Measurements from ENCODE around the gene UNC5A. TPM values are rescaled to one million over a fixed set of nuclear protein-coding genes. Genes with fewer than 3 reads are reported as not detected.

UNC5A gene
- total RNA-seq, 1 donor = not detected

- peaks cover 13% of the 10 kb centered on the region for H3K27me3 ChIP-seq (ENCODE audit: insufficient read depth, low read length)
- H3K9me3 ChIP-seq (ENCODE audit: low read depth, low read length) = no peaks in the 10 kb centered on the region
- H3K4me1 ChIP-seq (ENCODE audit: insufficient read depth, low read length) = no peaks in the 10 kb centered on the region
- H3K4me3 ChIP-seq (ENCODE audit: low read length) = no peak overlapping the region
Observed at GRCh38 chr5:176803943-176804498, 6.3 kb upstream of the UNC5A start.

GRCh38 chr5:176806137-176806536 lies 4.2 kb upstream of the UNC5A start:
- Histone ChIP-seq H3K4me3 (ENCODE audit: low read length) (no peak overlapping the region), H3K4me1 (ENCODE audit: insufficient read depth, low read length) (peaks cover 7% of the 10 kb centered on the region), H3K9me3 (ENCODE audit: low read depth, low read length) (no peaks in the 10 kb centered on the region), H3K27me3 (ENCODE audit: insufficient read depth, low read length) (peaks cover 24% of the 10 kb centered on the region)

GRCh38 chr5:176809544-176810080 lies 747 bp upstream of the UNC5A start:
- H3K27me3 ChIP-seq (ENCODE audit: insufficient read depth, low read length) = peaks cover 42% of the 10 kb centered on the region
- H3K9me3 ChIP-seq (ENCODE audit: low read depth, low read length) = no peaks in the 10 kb centered on the region
- peaks cover 7% of the 10 kb centered on the region for H3K4me1 ChIP-seq (ENCODE audit: insufficient read depth, low read length)
- no peak overlapping the region for H3K4me3 ChIP-seq (ENCODE audit: low read length)

GRCh38 chr5:176810687-176811501 lies 535 bp downstream of the UNC5A start:
- no peaks in the 10 kb centered on the region for H3K9me3 ChIP-seq (ENCODE audit: low read depth, low read length)
- peaks cover 50% of the 10 kb centered on the region for H3K27me3 ChIP-seq (ENCODE audit: insufficient read depth, low read length)
- no peak overlapping the region for H3K4me3 ChIP-seq (ENCODE audit: low read length)
- peaks cover 7% of the 10 kb centered on the region for H3K4me1 ChIP-seq (ENCODE audit: insufficient read depth, low read length)

GRCh38 chr5:176812269-176813259 lies 2.2 kb downstream of the UNC5A start:
- H3K4me1 ChIP-seq (ENCODE audit: insufficient read depth, low read length) = peaks cover 7% of the 10 kb centered on the region
- H3K27me3 ChIP-seq (ENCODE audit: insufficient read depth, low read length) = peaks cover 62% of the 10 kb centered on the region
- no peaks in the 10 kb centered on the region for H3K9me3 ChIP-seq (ENCODE audit: low read depth, low read length)
- H3K4me3 ChIP-seq (ENCODE audit: low read length) = no peak overlapping the region

- H3K4me3 ChIP-seq (ENCODE audit: low read length) = no peak overlapping the region
- H3K9me3 ChIP-seq (ENCODE audit: low read depth, low read length) = no peaks in the 10 kb centered on the region
- H3K27me3 ChIP-seq (ENCODE audit: insufficient read depth, low read length) = peaks cover 63% of the 10 kb centered on the region
- peaks cover 11% of the 10 kb centered on the region for H3K4me1 ChIP-seq (ENCODE audit: insufficient read depth, low read length)
Observed at GRCh38 chr5:176813587-176814312, 3.4 kb downstream of the UNC5A start.

- Histone ChIP-seq H3K9me3 (ENCODE audit: low read depth, low read length) (no peaks in the 10 kb centered on the region), H3K4me3 (ENCODE audit: low read length) (no peak overlapping the region), H3K4me1 (ENCODE audit: insufficient read depth, low read length) (peaks cover 10% of the 10 kb centered on the region), H3K27me3 (ENCODE audit: insufficient read depth, low read length) (peaks cover 63% of the 10 kb centered on the region)
Observed at GRCh38 chr5:176814313-176814685, 3.9 kb downstream of the UNC5A start.

GRCh38 chr5:176814836-176815438 lies 4.6 kb downstream of the UNC5A start:
- Histone ChIP-seq H3K9me3 (ENCODE audit: low read depth, low read length) (no peaks in the 10 kb centered on the region), H3K27me3 (ENCODE audit: insufficient read depth, low read length) (peaks cover 62% of the 10 kb centered on the region), H3K4me1 (ENCODE audit: insufficient read depth, low read length) (peaks cover 4% of the 10 kb centered on the region), H3K4me3 (ENCODE audit: low read length) (no peak overlapping the region)

- Histone ChIP-seq H3K9me3 (ENCODE audit: low read depth, low read length) (no peaks in the 10 kb centered on the region), H3K4me1 (ENCODE audit: insufficient read depth, low read length) (peaks cover 4% of the 10 kb centered on the region), H3K4me3 (ENCODE audit: low read length) (no peak overlapping the region), H3K27me3 (ENCODE audit: insufficient read depth, low read length) (peaks cover 59% of the 10 kb centered on the region)
Observed at GRCh38 chr5:176816043-176816745, 5.8 kb downstream of the UNC5A start.

GRCh38 chr5:176816791-176817347 lies 6.5 kb downstream of the UNC5A start:
- no peaks in the 10 kb centered on the region for H3K9me3 ChIP-seq (ENCODE audit: low read depth, low read length)
- H3K27me3 ChIP-seq (ENCODE audit: insufficient read depth, low read length) = peaks cover 52% of the 10 kb centered on the region
- peaks cover 4% of the 10 kb centered on the region for H3K4me1 ChIP-seq (ENCODE audit: insufficient read depth, low read length)
- no peak overlapping the region for H3K4me3 ChIP-seq (ENCODE audit: low read length)

GRCh38 chr5:176817369-176817840 lies 7.0 kb downstream of the UNC5A start:
- Histone ChIP-seq H3K4me1 (ENCODE audit: insufficient read depth, low read length) (peaks cover 4% of the 10 kb centered on the region), H3K4me3 (ENCODE audit: low read length) (no peak overlapping the region), H3K27me3 (ENCODE audit: insufficient read depth, low read length) (peaks cover 47% of the 10 kb centered on the region), H3K9me3 (ENCODE audit: low read depth, low read length) (no peaks in the 10 kb centered on the region)

GRCh38 chr5:176817841-176818377 lies 7.5 kb downstream of the UNC5A start:
- Histone ChIP-seq H3K4me1 (ENCODE audit: insufficient read depth, low read length) (peaks cover 4% of the 10 kb centered on the region), H3K27me3 (ENCODE audit: insufficient read depth, low read length) (peaks cover 42% of the 10 kb centered on the region), H3K4me3 (ENCODE audit: low read length) (no peak overlapping the region), H3K9me3 (ENCODE audit: low read depth, low read length) (no peaks in the 10 kb centered on the region)
